Esophagus squamous epithelium (tissue), 4 donors: Measurements from ENCODE around the gene SNRK.

Experiments used
- CTCF ChIP-seq, 6 experiments: fragments of 450-650 bp in 4 of 6; fragments of 200-600 bp in 2 of 6; sonication (generic) in 2 of 6; IDR thresholded peaks; one replicate each; pipeline ENCODE4 v1.5.1; 2016 to 2019; ENCODE audit warnings: antibody characterized with exemption in 6 of 6, mild to moderate bottlenecking in 4 of 6, moderate library complexity in 4 of 6
- POLR2A ChIP-seq, 4 donors: fragments of 450-650 bp; IDR thresholded peaks; one replicate each; pipeline ENCODE4 v1.6.1; 2017; ENCODE audit warnings: antibody characterized with exemption in 4 of 4, mild to moderate bottlenecking in 4 of 4, moderate library complexity in 3 of 4

GRCh38 chr3:43348350-43348749 is 62.0 kb downstream of the SNRK start:
- no peak for TF ChIP-seq CTCF (IDR thresholded peaks at IDR 0.05)
- no peak for TF ChIP-seq POLR2A (IDR thresholded peaks at IDR 0.05)
